ENCODE results near the gene EHD4.

GRCh38 chr15:41984622-41985021 is 12.3 kb upstream of the EHD4 start:
- TF ChIP-seq CTCF (IDR thresholded peaks at IDR 0.05) (no peak), POLR2AphosphoS5 (IDR thresholded peaks at IDR 0.05) (no peak)

Measured in gastroesophageal sphincter (tissue), 3 donors.